ENCODE measurements around the gene CNN1.

GRCh38 chr19:11528551-11529341, 9.9 kb upstream of the CNN1 start, which contains the start of gene ECSIT:
- peak in 1 of 2 donors; percentile 36 for TF ChIP-seq POLR2A (IDR thresholded peaks at IDR 0.05)
- TF ChIP-seq CTCF (IDR thresholded peaks at IDR 0.05 in 4 of 5, conservative IDR thresholded peaks at IDR 0.05 in 1 of 5), result no peak
